ENCODE measurements around the gene SPPL2B. TPM values are rescaled to one million over a fixed set of nuclear protein-coding genes. Genes with fewer than 3 reads are reported as not detected.

SPPL2B gene
- total RNA-seq, 1 donor from 2014 or later = 77.0 TPM

DNA sequence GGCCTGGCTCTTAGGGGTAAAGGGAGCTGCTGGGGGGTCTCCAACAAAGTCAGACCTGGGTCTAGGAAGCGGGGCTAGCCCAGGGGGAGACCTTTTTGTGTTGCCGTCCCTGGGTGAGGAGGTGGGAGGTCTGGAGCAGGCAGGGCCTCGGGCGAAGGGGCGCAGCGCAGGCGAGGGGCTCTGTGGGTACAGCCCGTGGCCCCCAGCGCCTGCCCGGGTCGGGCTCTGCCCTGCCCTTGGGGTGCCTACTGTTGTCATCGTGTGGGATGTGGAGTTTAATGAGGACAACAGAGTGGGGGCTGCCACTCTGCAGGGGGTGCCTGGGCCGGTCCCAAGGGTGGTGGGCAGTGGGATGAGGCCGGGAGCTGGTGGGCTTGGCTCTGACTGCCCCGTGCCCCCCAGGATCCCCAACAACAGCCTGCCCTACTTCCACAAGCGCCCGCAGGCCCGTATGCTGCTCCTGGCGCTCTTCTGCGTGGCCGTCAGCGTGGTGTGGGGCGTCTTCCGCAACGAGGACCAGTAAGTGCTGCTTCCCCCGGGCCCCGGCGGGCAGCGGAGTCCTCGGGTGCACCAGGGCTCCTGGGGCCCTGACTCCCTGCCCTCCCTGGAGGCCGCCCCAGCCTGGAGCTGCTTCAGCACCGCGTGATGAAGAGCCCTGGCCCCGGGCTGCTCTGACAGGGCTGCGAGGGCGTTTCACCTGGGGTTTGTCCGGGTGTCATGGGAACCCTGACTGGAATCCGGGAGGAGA, 12.2 kb downstream of the SPPL2B start:
- Mint-ChIP-seq H3K4me1 (ENCODE audit: unreplicated experiment) (peaks cover 6% of the 10 kb centered on the region), H3K27ac (ENCODE audit: unreplicated experiment) (no peak overlapping the region), H3K27me3 (ENCODE audit: unreplicated experiment) (no peaks in the 10 kb centered on the region), H3K4me3 (ENCODE audit: unreplicated experiment) (no peak overlapping the region), H3K9me3 (ENCODE audit: unreplicated experiment) (no peaks in the 10 kb centered on the region), H3K36me3 (ENCODE audit: unreplicated experiment) (peaks cover 3% of the 10 kb centered on the region)
- DNase-seq (ENCODE audit: extremely low spot score, unreplicated experiment) = no peak
- TF ChIP-seq, protein P1, sequence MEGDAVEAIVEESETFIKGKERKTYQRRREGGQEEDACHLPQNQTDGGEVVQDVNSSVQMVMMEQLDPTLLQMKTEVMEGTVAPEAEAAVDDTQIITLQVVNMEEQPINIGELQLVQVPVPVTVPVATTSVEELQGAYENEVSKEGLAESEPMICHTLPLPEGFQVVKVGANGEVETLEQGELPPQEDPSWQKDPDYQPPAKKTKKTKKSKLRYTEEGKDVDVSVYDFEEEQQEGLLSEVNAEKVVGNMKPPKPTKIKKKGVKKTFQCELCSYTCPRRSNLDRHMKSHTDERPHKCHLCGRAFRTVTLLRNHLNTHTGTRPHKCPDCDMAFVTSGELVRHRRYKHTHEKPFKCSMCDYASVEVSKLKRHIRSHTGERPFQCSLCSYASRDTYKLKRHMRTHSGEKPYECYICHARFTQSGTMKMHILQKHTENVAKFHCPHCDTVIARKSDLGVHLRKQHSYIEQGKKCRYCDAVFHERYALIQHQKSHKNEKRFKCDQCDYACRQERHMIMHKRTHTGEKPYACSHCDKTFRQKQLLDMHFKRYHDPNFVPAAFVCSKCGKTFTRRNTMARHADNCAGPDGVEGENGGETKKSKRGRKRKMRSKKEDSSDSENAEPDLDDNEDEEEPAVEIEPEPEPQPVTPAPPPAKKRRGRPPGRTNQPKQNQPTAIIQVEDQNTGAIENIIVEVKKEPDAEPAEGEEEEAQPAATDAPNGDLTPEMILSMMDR (IDR thresholded peaks at IDR 0.05) = no peak

DNA sequence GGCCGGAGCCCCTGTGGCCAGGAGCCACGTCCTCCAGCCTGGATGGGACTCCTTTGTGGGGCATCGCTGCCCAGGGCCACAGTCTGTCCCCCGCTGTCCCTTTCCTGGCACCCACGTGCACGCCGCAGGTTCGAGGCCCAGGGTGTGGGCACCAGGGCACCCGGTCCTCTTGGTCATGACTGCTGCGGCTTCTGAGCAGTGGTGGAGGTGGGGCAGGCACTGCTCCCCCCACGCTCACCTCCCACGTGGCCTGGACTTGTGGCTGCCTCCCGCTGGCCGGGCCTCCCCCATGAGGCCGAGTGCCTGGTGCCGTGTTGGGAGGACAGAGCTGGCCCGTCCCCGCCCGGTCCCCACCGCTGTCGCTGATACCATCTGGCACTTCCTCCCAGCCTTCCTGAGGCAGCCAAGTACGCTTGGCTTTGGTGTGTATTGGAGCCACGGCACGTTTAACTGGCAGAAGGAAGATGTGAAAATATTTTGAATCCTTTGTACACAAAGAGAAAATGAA, 12.8 kb downstream of the SPPL2B start:
- no peaks in the 10 kb centered on the region for H3K9me3 Mint-ChIP-seq (ENCODE audit: unreplicated experiment)
- no peak for DNase-seq (ENCODE audit: extremely low spot score, unreplicated experiment)
- no peaks in the 10 kb centered on the region for H3K27me3 Mint-ChIP-seq (ENCODE audit: unreplicated experiment)
- no peak overlapping the region for H3K27ac Mint-ChIP-seq (ENCODE audit: unreplicated experiment)
- TF ChIP-seq, protein P1 (IDR thresholded peaks at IDR 0.05) = no peak
- H3K4me3 Mint-ChIP-seq (ENCODE audit: unreplicated experiment) = no peak overlapping the region
- peaks cover 5% of the 10 kb centered on the region for H3K36me3 Mint-ChIP-seq (ENCODE audit: unreplicated experiment)
- peaks cover 6% of the 10 kb centered on the region for H3K4me1 Mint-ChIP-seq (ENCODE audit: unreplicated experiment)

DNA sequence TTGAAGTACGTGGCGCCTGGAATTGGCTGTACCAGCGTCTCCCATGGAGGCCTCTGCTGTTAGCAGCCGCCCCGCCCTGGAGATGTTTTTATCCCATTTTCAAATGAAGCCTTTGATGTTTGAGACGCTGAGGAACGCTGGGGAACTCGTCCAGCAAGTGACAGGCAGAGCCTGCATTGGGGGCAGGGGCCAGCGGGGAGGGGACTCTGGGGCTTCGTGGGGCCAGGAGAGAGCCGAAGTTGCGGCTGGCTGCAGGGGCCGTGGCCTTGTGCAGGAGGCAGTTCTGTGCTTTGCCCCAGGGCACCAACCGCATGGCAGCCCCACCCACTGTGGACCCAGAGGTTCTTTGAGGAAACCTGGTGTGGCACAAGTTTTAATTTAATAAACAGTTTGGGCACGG, 13.5 kb downstream of the SPPL2B start:
- H3K36me3 Mint-ChIP-seq (ENCODE audit: unreplicated experiment) = peaks cover 5% of the 10 kb centered on the region
- H3K4me1 Mint-ChIP-seq (ENCODE audit: unreplicated experiment) = peaks cover 6% of the 10 kb centered on the region
- TF ChIP-seq, protein P1 (IDR thresholded peaks at IDR 0.05) = no peak
- H3K4me3 Mint-ChIP-seq (ENCODE audit: unreplicated experiment) = no peak overlapping the region
- H3K27ac Mint-ChIP-seq (ENCODE audit: unreplicated experiment) = no peak overlapping the region
- H3K27me3 Mint-ChIP-seq (ENCODE audit: unreplicated experiment) = no peaks in the 10 kb centered on the region
- no peak for DNase-seq (ENCODE audit: extremely low spot score, unreplicated experiment)
- H3K9me3 Mint-ChIP-seq (ENCODE audit: unreplicated experiment) = no peaks in the 10 kb centered on the region

DNA sequence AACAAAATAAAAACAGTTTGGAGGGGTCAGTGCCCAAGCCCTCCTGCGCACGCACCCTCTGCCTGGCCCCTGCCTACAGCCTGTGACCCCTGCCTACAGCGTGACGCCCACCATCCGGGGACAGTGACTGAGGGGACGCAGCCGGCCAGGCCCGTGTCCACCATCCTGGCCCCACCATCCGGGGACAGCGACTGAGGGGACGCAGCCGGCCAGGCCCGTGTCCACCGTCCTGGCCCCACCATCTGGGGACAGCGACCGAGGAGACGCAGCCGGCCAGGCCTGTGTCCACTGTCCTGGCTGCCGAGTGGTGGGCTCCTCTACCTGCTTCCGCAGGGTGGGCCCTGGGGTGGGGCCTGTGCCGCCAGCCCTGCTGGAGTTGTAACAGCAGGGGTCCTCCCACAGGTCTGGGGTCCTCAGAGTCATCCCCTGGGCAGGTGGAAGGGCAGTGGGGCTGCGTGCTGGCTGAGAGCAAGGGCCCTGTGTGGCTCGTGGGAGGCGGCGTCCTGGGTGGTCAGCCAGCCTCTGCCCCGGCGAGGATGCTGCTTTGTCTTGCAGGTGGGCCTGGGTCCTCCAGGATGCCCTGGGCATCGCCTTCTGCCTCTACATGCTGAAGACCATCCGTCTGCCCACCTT, 14.3 kb downstream of the SPPL2B start:
- no peaks in the 10 kb centered on the region for H3K9me3 Mint-ChIP-seq (ENCODE audit: unreplicated experiment)
- H3K4me3 Mint-ChIP-seq (ENCODE audit: unreplicated experiment) = no peak overlapping the region

More for the DNA sequence above, 14.3 kb downstream of the SPPL2B start:
- TF ChIP-seq, protein P1 (IDR thresholded peaks at IDR 0.05) = no peak
- H3K4me1 Mint-ChIP-seq (ENCODE audit: unreplicated experiment) = no peaks in the 10 kb centered on the region
- peaks cover 5% of the 10 kb centered on the region for H3K36me3 Mint-ChIP-seq (ENCODE audit: unreplicated experiment)
- DNase-seq (ENCODE audit: extremely low spot score, unreplicated experiment) = no peak
- H3K27me3 Mint-ChIP-seq (ENCODE audit: unreplicated experiment) = no peaks in the 10 kb centered on the region
- no peak overlapping the region for H3K27ac Mint-ChIP-seq (ENCODE audit: unreplicated experiment)

All from osteocyte (in vitro differentiated cells).